IMR-90 (cell line): ENCODE data around the gene TCERG1L. TPM values are rescaled to one million over a fixed set of nuclear protein-coding genes. Genes with fewer than 3 reads are reported as not detected.

Source experiments
- ATAC-seq: fragments of 200-7000 bp; cut with Tn5 transposase; 2 replicates; pipeline ENCODE4 v1.9.1; 2020; ENCODE audit warnings: low read depth, mild to moderate bottlenecking, moderate library complexity
- BruUV-seq: library from RNA; stranded (reverse); fragments of 400-500 nt; replicated peaks from 2 replicates; lab custom pipeline; 2021; lab: Mats Ljungman, UMichigan
- CTCF ChIA-PET: fragments of 300-600 bp; formaldehyde crosslinking; extraction: SDS; loops from one replicate; lab custom pipeline; 2021; ENCODE audit warnings: antibody characterized with exemption; lab: Yijun Ruan, JAX
- POLR2A ChIA-PET: fragments of 300-600 bp; sonication (Branson Sonifier 250); formaldehyde crosslinking; loops from one replicate; lab custom pipeline; 2022; ENCODE audit warnings: antibody characterized with exemption; ENCODE audit not compliant: unreplicated experiment; lab: Charles Lee
- DNase-seq: peaks from one replicate; pipeline ENCODE4 v3.0.0; 2013
- H2AFZ ChIP-seq: replicated peaks from 2 replicates; pipeline ENCODE3; 2013; ENCODE audit warnings: low read length, mild to moderate bottlenecking; ENCODE audit not compliant: poor library complexity
- H2AK5ac ChIP-seq: 2 replicates; pipeline ENCODE4 v1.6.1; 2013; ENCODE audit warnings: low read depth, low read length, inconsistent platforms
- H2AK9ac ChIP-seq: replicated peaks from 2 replicates; pipeline ENCODE3; 2013; ENCODE audit warnings: mild to moderate bottlenecking, low read depth, low read length, moderate library complexity; ENCODE audit not compliant: poor library complexity
- H2BK120ac ChIP-seq: 2 replicates; pipeline ENCODE4 v1.6.1; 2013; ENCODE audit warnings: low read depth, low read length, inconsistent platforms
- H2BK15ac ChIP-seq: 3 replicates; pipeline ENCODE4 v1.6.1; 2013; ENCODE audit warnings: low read depth, low read length, inconsistent platforms
- H2BK20ac ChIP-seq: 2 replicates; pipeline ENCODE4 v1.6.1; 2013; ENCODE audit warnings: low read depth, mild to moderate bottlenecking, inconsistent platforms, low read length, moderate library complexity
- H2BK5ac ChIP-seq: 2 replicates; pipeline ENCODE4 v1.6.1; 2013; ENCODE audit warnings: mild to moderate bottlenecking, low read depth, low read length, inconsistent platforms; ENCODE audit not compliant: poor library complexity, severe bottlenecking
- H3K14ac ChIP-seq: replicated peaks from 2 replicates; pipeline ENCODE4 v1.6.1; 2013; ENCODE audit warnings: low read depth, low read length, inconsistent platforms
- H3K18ac ChIP-seq: 2 replicates; pipeline ENCODE4 v1.6.1; 2013; ENCODE audit warnings: low read depth, low read length, control low read depth
- H3K23ac ChIP-seq: 2 replicates; pipeline ENCODE4 v1.6.1; 2013; ENCODE audit warnings: low read depth, low read length, inconsistent platforms
- H3K27ac ChIP-seq: 2 replicates; pipeline ENCODE4 v1.5.1; 2013; ENCODE audit warnings: mild to moderate bottlenecking, control low read depth, low read length; ENCODE audit not compliant: insufficient read depth
- H3K27me3 ChIP-seq: 2 replicates; pipeline ENCODE4 v1.6.1; 2013; ENCODE audit warnings: low read length; ENCODE audit not compliant: control insufficient read depth, insufficient read depth
- H3K36me3 ChIP-seq: 2 replicates; pipeline ENCODE4 v1.6.1; 2013; ENCODE audit warnings: low read length, mixed read lengths; ENCODE audit not compliant: control insufficient read depth, insufficient read depth
- H3K4ac ChIP-seq: 2 replicates; pipeline ENCODE4 v1.6.1; 2013; ENCODE audit warnings: low read depth, low read length, inconsistent platforms
- H3K4me1 ChIP-seq: 2 replicates; pipeline ENCODE4 v1.6.1; 2013; ENCODE audit warnings: low read length, mixed read lengths; ENCODE audit not compliant: control insufficient read depth, insufficient read depth
- H3K4me2 ChIP-seq: 2 replicates; pipeline ENCODE4 v1.6.1; 2013; ENCODE audit warnings: low read depth, mild to moderate bottlenecking, control low read depth, low read length, moderate library complexity
- H3K4me3 ChIP-seq: 2 replicates; pipeline ENCODE4 v1.5.1; 2013; ENCODE audit warnings: low read depth, mild to moderate bottlenecking, control low read depth, low read length, moderate library complexity; ENCODE audit not compliant: insufficient read depth
- H3K56ac ChIP-seq: 2 replicates; pipeline ENCODE4 v1.6.1; 2013; ENCODE audit warnings: low read length, inconsistent platforms; ENCODE audit not compliant: insufficient read depth; ENCODE audit errors: extremely low read depth
- H3K79me1 ChIP-seq, 2 experiments: 2 replicates each; pipeline ENCODE4 v1.6.1; 2013; ENCODE audit warnings: low read length in 2 of 2, inconsistent platforms in 1 of 2, low read depth in 1 of 2
- H3K9ac ChIP-seq: 2 replicates; pipeline ENCODE4 v1.6.1; 2013; ENCODE audit warnings: low read depth, low read length, control low read depth
- H3K9me1 ChIP-seq: 2 replicates; pipeline ENCODE4 v1.6.1; 2013; ENCODE audit warnings: low read length, inconsistent platforms; ENCODE audit not compliant: insufficient read depth
- H3K9me3 ChIP-seq: 2 replicates; pipeline ENCODE4 v1.6.1; 2013; ENCODE audit warnings: low read length; ENCODE audit not compliant: control insufficient read depth, insufficient read depth
- H4K20me1 ChIP-seq: 2 replicates; pipeline ENCODE4 v1.6.1; 2013; ENCODE audit warnings: low read length, inconsistent platforms; ENCODE audit not compliant: insufficient read depth
- H4K5ac ChIP-seq: 2 replicates; pipeline ENCODE4 v1.6.1; 2013; ENCODE audit warnings: mild to moderate bottlenecking, low read depth, low read length, control low read depth
- H4K8ac ChIP-seq, 2 experiments: 2 replicates each; pipeline ENCODE4 v1.6.1; 2013; ENCODE audit warnings: low read depth in 2 of 2, low read length in 2 of 2, control low read depth in 1 of 2, inconsistent platforms in 1 of 2
- H4K91ac ChIP-seq: 2 replicates; pipeline ENCODE4 v1.6.1; 2013; ENCODE audit warnings: low read depth, low read length, inconsistent platforms; ENCODE audit not compliant: insufficient read depth
- FOS ChIP-seq: fragments of 150-350 bp; IDR thresholded peaks from 2 replicates; pipeline ENCODE4 v1.6.1; 2016; ENCODE audit warnings: low read depth, low read length
- NFE2L2 ChIP-seq: fragments of 150-350 bp; IDR thresholded peaks from 2 replicates; pipeline ENCODE4 v1.6.1; 2016; ENCODE audit warnings: low read depth, mild to moderate bottlenecking, low read length
- RFX5 ChIP-seq: IDR thresholded peaks from 2 replicates; pipeline ENCODE4 v1.8.0; 2012; ENCODE audit warnings: low read depth, mild to moderate bottlenecking, low read length, moderate library complexity
- SMC3 ChIP-seq: fragments of 150-350 bp; IDR thresholded peaks from 2 replicates; pipeline ENCODE4 v1.6.1; 2016; ENCODE audit warnings: low read depth, mild to moderate bottlenecking, antibody characterized with exemption, low read length, moderate library complexity
- WGBS, 2 experiments: methylation state at CpG; one replicate each; pipeline versions ENCODE4 v1.1.5 to v1.1.7; 2013; ENCODE audit warnings: missing lambda C conversion rate in 2 of 2; ENCODE audit not compliant: insufficient read length in 1 of 2; ENCODE audit errors: extremely low coverage in 2 of 2; 5-methylcytosine and 5-hydroxymethylcytosine counted together
- dilution Hi-C: fragments of 300-500 bp; cut with HindIII; formaldehyde crosslinking; loops from one replicate; pipeline ENCODE4 v1.14.3; 2018; ENCODE audit warnings: low sequenced_read_pairs; ENCODE audit not compliant: unreplicated experiment
- in situ Hi-C: fragments of 300-500 bp; cut with MboI; formaldehyde crosslinking; loops from 3 replicates; pipeline ENCODE4 v1.14.3; 2019; ENCODE audit warnings: low sequenced_read_pairs, inconsistent platforms, mixed read lengths
- intact Hi-C: fragments of 100-400 bp; cut with micrococcal nuclease; formaldehyde crosslinking; loops from 2 replicates; pipeline ENCODE4 v1.10.0; 2022
- polyA plus RNA-seq, 3 experiments: library from polyadenylated mRNA; depleted of rRNA; stranded (reverse); fragments of >200 nt; gene quantifications; 2 replicates each; pipeline ENCODE4 v1.2.3, GENCODE V29; 2012; ENCODE audit warnings: low replicate concordance in 1 of 3
- total RNA-seq: library from RNA; depleted of rRNA; stranded (reverse); fragments of >200 nt; gene quantifications from 2 replicates; pipeline ENCODE4 v1.2.3, GENCODE V29; 2012
- TF ChIP-seq, protein P1 (sequence below): conservative IDR thresholded peaks from 2 replicates; pipeline ENCODE4 v1.5.1; 2012; ENCODE audit warnings: mild to moderate bottlenecking, low read depth, low read length, improper control_type of control experiment
- TF ChIP-seq, protein P2 (sequence below): fragments of 150-350 bp; IDR thresholded peaks from 2 replicates; pipeline ENCODE4 v1.6.1; 2017; ENCODE audit warnings: mild to moderate bottlenecking, antibody characterized with exemption, low read length, low read depth

TCERG1L gene
- total and polyA plus RNA-seq, 2 of the 4 experiments (the other 2 are of a cell fraction) = not detected

- no peaks in the 10 kb centered on the region for H3K9me1 ChIP-seq
- no peak overlapping the region for H2AFZ ChIP-seq
- no peak overlapping the region for H2AK9ac ChIP-seq
- BruUV-seq = no TSS peak
- no peak overlapping the region for H3K9ac ChIP-seq
- no peak overlapping the region for H3K4me3 ChIP-seq
- CTCF ChIA-PET = no interaction called here
- ATAC-seq (no peak), DNase-seq (no peak)
- no peak overlapping the region for H2BK15ac ChIP-seq
- intact Hi-C loops (no loop called here), dilution Hi-C loops (no loop called here), in situ Hi-C loops (no loop called here)
- no peak overlapping the region for H4K5ac ChIP-seq
- H2BK5ac ChIP-seq = no peak overlapping the region
- no peaks in the 10 kb centered on the region for H3K36me3 ChIP-seq
- H4K91ac ChIP-seq = no peak overlapping the region
- no peak overlapping the region for H3K56ac ChIP-seq
- 80% methylated on average over 4 of the region's 11 CpGs; no CpG with 5 or more reads in 1 of the 2 experiments for WGBS, 2 experiments
- no peak overlapping the region for H2BK120ac ChIP-seq
- no peaks in the 10 kb centered on the region for H4K20me1 ChIP-seq
- H3K4me1 ChIP-seq = no peaks in the 10 kb centered on the region
- H3K79me1 ChIP-seq = no peaks in the 10 kb centered on the region
- H3K18ac ChIP-seq = no peak overlapping the region
- H3K4ac ChIP-seq = no peak overlapping the region
- H3K23ac ChIP-seq = no peak overlapping the region
- POLR2A ChIA-PET = no interaction called here
- TF ChIP-seq, protein P1, sequence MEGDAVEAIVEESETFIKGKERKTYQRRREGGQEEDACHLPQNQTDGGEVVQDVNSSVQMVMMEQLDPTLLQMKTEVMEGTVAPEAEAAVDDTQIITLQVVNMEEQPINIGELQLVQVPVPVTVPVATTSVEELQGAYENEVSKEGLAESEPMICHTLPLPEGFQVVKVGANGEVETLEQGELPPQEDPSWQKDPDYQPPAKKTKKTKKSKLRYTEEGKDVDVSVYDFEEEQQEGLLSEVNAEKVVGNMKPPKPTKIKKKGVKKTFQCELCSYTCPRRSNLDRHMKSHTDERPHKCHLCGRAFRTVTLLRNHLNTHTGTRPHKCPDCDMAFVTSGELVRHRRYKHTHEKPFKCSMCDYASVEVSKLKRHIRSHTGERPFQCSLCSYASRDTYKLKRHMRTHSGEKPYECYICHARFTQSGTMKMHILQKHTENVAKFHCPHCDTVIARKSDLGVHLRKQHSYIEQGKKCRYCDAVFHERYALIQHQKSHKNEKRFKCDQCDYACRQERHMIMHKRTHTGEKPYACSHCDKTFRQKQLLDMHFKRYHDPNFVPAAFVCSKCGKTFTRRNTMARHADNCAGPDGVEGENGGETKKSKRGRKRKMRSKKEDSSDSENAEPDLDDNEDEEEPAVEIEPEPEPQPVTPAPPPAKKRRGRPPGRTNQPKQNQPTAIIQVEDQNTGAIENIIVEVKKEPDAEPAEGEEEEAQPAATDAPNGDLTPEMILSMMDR = no peak
- TF ChIP-seq SMC3 (no peak), FOS (no peak), NFE2L2 (no peak), RFX5 (no peak)
- TF ChIP-seq, protein P2, sequence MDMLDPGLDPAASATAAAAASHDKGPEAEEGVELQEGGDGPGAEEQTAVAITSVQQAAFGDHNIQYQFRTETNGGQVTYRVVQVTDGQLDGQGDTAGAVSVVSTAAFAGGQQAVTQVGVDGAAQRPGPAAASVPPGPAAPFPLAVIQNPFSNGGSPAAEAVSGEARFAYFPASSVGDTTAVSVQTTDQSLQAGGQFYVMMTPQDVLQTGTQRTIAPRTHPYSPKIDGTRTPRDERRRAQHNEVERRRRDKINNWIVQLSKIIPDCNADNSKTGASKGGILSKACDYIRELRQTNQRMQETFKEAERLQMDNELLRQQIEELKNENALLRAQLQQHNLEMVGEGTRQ = no peak
- no peaks in the 10 kb centered on the region for H3K27me3 ChIP-seq
- no peak overlapping the region for H4K8ac ChIP-seq
- no peak overlapping the region for H2AK5ac ChIP-seq
- no peak overlapping the region for H3K27ac ChIP-seq
- H3K14ac ChIP-seq = no peak overlapping the region
- H3K9me3 ChIP-seq = peaks cover 22% of the 10 kb centered on the region
- H2BK20ac ChIP-seq = no peak overlapping the region
- H3K4me2 ChIP-seq = no peak overlapping the region
Measured at GRCh38 chr10:131102147-131102546, 209.4 kb downstream of the TCERG1L start.
